K562 (cell line): ENCODE measurements around the gene GPR32. TPM values are rescaled to one million over a fixed set of nuclear protein-coding genes. Genes with fewer than 3 reads are reported as not detected.

Experiments
- ATAC-seq: fragments of 200-7000 bp; cut with Tn5 transposase; 3 replicates; pipeline ENCODE4 v1.9.1; 2020; ENCODE audit warnings: moderate library complexity
- BruUV-seq: library from RNA; stranded (reverse); fragments of 400-500 nt; replicated peaks from 2 replicates; lab custom pipeline; 2021; lab: Mats Ljungman, UMichigan
- CTCF ChIA-PET: fragments of 300-600 bp; formaldehyde crosslinking; extraction: SDS; loops from one replicate; lab custom pipeline; 2021; ENCODE audit warnings: low intra/inter-chr PET ratio; lab: Yijun Ruan, JAX
- POLR2A ChIA-PET: fragments of 300-600, 350-650 bp; sonication (Branson Sonifier 250); formaldehyde crosslinking; extraction: SDS; loops from one replicate; lab custom pipeline; 2021; ENCODE audit warnings: antibody characterized with exemption, inconsistent platforms; lab: Yijun Ruan, JAX
- DNase-seq, 4 experiments: peaks; one replicate each; pipeline versions ENCODE4 v3.0.0 to v3.0.0-alpha.2; 2011 to 2018; ENCODE audit warnings: low spot score in 3 of 4, mixed read lengths in 3 of 4; ENCODE audit errors: extremely low read depth in 1 of 4
- FAIRE-seq: peaks from 2 replicates; lab custom pipeline; 2011; peaks lifted over from hg19 to GRCh38; lab: Jason Lieb, UNC
- H2AFZ ChIP-seq: 2 replicates; pipeline ENCODE4 v1.6.0; 2011; ENCODE audit warnings: low read depth, low read length, control low read depth, inconsistent platforms
- H3K27ac ChIP-seq: fragments of 200-600 bp; 3 replicates; pipeline ENCODE4 v1.8.0; 2011; ENCODE audit warnings: low read depth, mild to moderate bottlenecking, control low read depth, inconsistent platforms, low read length, moderate library complexity, mixed read lengths; ENCODE audit errors: extremely low read depth
- H3K27me3 ChIP-seq, 2 experiments: fragments of 300-600 bp in 1 of 2; 2 replicates in 1 of 2; 3 replicates in 1 of 2; pipeline versions ENCODE4 v1.6.0 to v1.8.0; 2011; ENCODE audit warnings: inconsistent platforms in 2 of 2, low read length in 2 of 2, mild to moderate bottlenecking in 1 of 2, mixed read lengths in 1 of 2, moderate library complexity in 1 of 2; ENCODE audit not compliant: control insufficient read depth in 2 of 2, insufficient read depth in 2 of 2
- H3K36me3 ChIP-seq: fragments of 300-600 bp; 3 replicates; pipeline ENCODE4 v1.8.0; 2011; ENCODE audit warnings: mild to moderate bottlenecking, low read length, inconsistent platforms; ENCODE audit not compliant: control insufficient read depth, insufficient read depth
- H3K4me1 ChIP-seq, 2 experiments: fragments of 200-600 bp in 1 of 2; replicated peaks in 1 of 2; 2 replicates in 1 of 2; 3 replicates in 1 of 2; pipeline versions ENCODE4 v1.5.1 to v1.8.0; 2011; ENCODE audit warnings: inconsistent platforms in 2 of 2, low read length in 2 of 2, mild to moderate bottlenecking in 1 of 2, mixed read lengths in 1 of 2, moderate library complexity in 1 of 2; ENCODE audit not compliant: control insufficient read depth in 2 of 2, insufficient read depth in 2 of 2
- H3K4me2 ChIP-seq: 2 replicates; pipeline ENCODE4 v1.6.1; 2011; ENCODE audit warnings: low read length, control low read depth, inconsistent platforms, mixed read lengths; ENCODE audit not compliant: insufficient read depth
- H3K4me3 ChIP-seq: fragments of 200-600 bp; sonication (generic), shearing (Covaris generic); 2 replicates; pipeline ENCODE4 v1.5.1; 2016; ENCODE audit warnings: control low read depth, inconsistent platforms
- H3K79me2 ChIP-seq: fragments of 200-600 bp; 3 replicates; pipeline ENCODE4 v1.8.0; 2011; ENCODE audit warnings: low read length, inconsistent platforms; ENCODE audit not compliant: control insufficient read depth, insufficient read depth
- H3K9ac ChIP-seq, 2 experiments: 2 replicates each; pipeline versions ENCODE4 v1.6.0 to v1.6.1; 2011; ENCODE audit warnings: low read depth in 2 of 2, low read length in 2 of 2, control low read depth in 1 of 2, inconsistent platforms in 1 of 2, mild to moderate bottlenecking in 1 of 2, mixed read lengths in 1 of 2; ENCODE audit not compliant: insufficient read depth in 1 of 2
- H3K9me1 ChIP-seq: one replicate; pipeline ENCODE4 v1.6.0; 2011; ENCODE audit warnings: inconsistent platforms, mild to moderate bottlenecking, low read length, moderate library complexity; ENCODE audit not compliant: control insufficient read depth, insufficient read depth
- H3K9me3 ChIP-seq: replicated peaks from 2 replicates; pipeline ENCODE4 v1.5.1; 2011; ENCODE audit warnings: low read depth, low read length, inconsistent platforms; ENCODE audit not compliant: control insufficient read depth, insufficient read depth
- H4K20me1 ChIP-seq: replicated peaks from 2 replicates; pipeline ENCODE4 v1.6.1; 2011; ENCODE audit warnings: low read length, inconsistent platforms, mixed read lengths; ENCODE audit not compliant: control insufficient read depth, insufficient read depth
- CBFB ChIP-seq: sonication (generic); formaldehyde crosslinking; IDR thresholded peaks from 2 replicates; pipeline ENCODE4 v1.4.0; 2020; ENCODE audit warnings: mild to moderate bottlenecking, missing genetic modification reagents
- CEBPB ChIP-seq: fragments of 450-650 bp; IDR thresholded peaks from 2 replicates; pipeline ENCODE4 v1.6.1; 2016; ENCODE audit warnings: missing genetic modification characterization, missing compliant biosample characterization
- GTF2A2 ChIP-seq: IDR thresholded peaks from 2 replicates; pipeline ENCODE4 v1.6.1; 2016; ENCODE audit warnings: mild to moderate bottlenecking, missing genetic modification characterization, missing compliant biosample characterization
- MAFF ChIP-seq: IDR thresholded peaks from 2 replicates; pipeline ENCODE4 v1.6.1; 2012; ENCODE audit warnings: low read length, improper control_type of control experiment
- NFE2L1 ChIP-seq: fragments of 450-650 bp; IDR thresholded peaks from 2 replicates; pipeline ENCODE4 v1.6.1; 2016; ENCODE audit warnings: missing genetic modification characterization, low read depth, mild to moderate bottlenecking, missing compliant biosample characterization, moderate library complexity, borderline replicate concordance
- POLR2A ChIP-seq: fragments of 450-650 bp; conservative IDR thresholded peaks from 2 replicates; pipeline ENCODE4 v1.6.1; 2016
- POLR2AphosphoS5 ChIP-seq: IDR thresholded peaks from 2 replicates; pipeline ENCODE4 v1.6.1; 2011; ENCODE audit warnings: mild to moderate bottlenecking, low read depth, low read length, moderate library complexity; ENCODE audit not compliant: control insufficient read depth, insufficient read depth
- POLR2G ChIP-seq: fragments of 200-400 bp; formaldehyde crosslinking; IDR thresholded peaks from 2 replicates; pipeline ENCODE4 v1.6.1; 2017; ENCODE audit warnings: low read depth, mild to moderate bottlenecking, antibody characterized with exemption, low read length, moderate library complexity
- RBM22 ChIP-seq: fragments of 200-400 bp; formaldehyde crosslinking; IDR thresholded peaks from 2 replicates; pipeline ENCODE4 v1.6.1; 2018; ENCODE audit warnings: low read length, low read depth; ENCODE audit not compliant: poor library complexity, severe bottlenecking
- SP2 ChIP-seq: IDR thresholded peaks from 2 replicates; pipeline ENCODE4 v1.6.1; 2011; ENCODE audit warnings: mild to moderate bottlenecking, low read depth, low read length, moderate library complexity; ENCODE audit not compliant: poor library complexity, severe bottlenecking; ENCODE audit errors: extremely low read depth
- SUPT5H ChIP-seq: fragments of 450-650 bp; IDR thresholded peaks from 2 replicates; pipeline ENCODE4 v1.6.1; 2016
- TRIM24 ChIP-seq, 2 experiments: fragments of 450-650 bp; IDR thresholded peaks; 2 replicates each; pipeline ENCODE4 v1.6.1; 2016
- ZBED1 ChIP-seq: IDR thresholded peaks from 2 replicates; pipeline ENCODE4 v1.6.1; 2014
- ZNF3 ChIP-seq: fragments of 250-450 bp; sonication (Bioruptor Pico); IDR thresholded peaks from 2 replicates; pipeline ENCODE4 v1.5.0; 2021; ENCODE audit warnings: mild to moderate bottlenecking, moderate library complexity
- ZNF57 ChIP-seq: fragments of 450-650 bp; formaldehyde crosslinking; IDR thresholded peaks from 2 replicates; pipeline ENCODE4 v1.4.0; 2020; ENCODE audit warnings: mild to moderate bottlenecking, moderate library complexity
- ZNF639 ChIP-seq, 2 experiments: fragments of 200-800 bp in 1 of 2; sonication (Bioruptor generic) in 1 of 2; sonication (generic) in 1 of 2; formaldehyde crosslinking in 1 of 2; IDR thresholded peaks in 1 of 2; conservative IDR thresholded peaks in 1 of 2; 2 replicates each; pipeline versions ENCODE4 v1.5.0 to v1.6.1; 2016 to 2020; ENCODE audit warnings: missing compliant biosample characterization in 1 of 2, missing genetic modification characterization in 1 of 2, missing genetic modification reagents in 1 of 2
- ZNF655 ChIP-seq: fragments of 250-450 bp; sonication (Bioruptor Pico); IDR thresholded peaks from 2 replicates; pipeline ENCODE4 v1.5.0; 2021
- WGBS: fragments of 100-300 bp; shearing (Covaris generic); methylation state at CpG from one replicate; pipeline ENCODE4 v1.1.6; 2016; ENCODE audit warnings: low coverage, mixed read lengths; ENCODE audit not compliant: insufficient coverage; ENCODE audit errors: missing lambda C conversion rate; 5-methylcytosine and 5-hydroxymethylcytosine counted together
- in situ Hi-C: fragments of 300-500 bp; cut with MboI; formaldehyde crosslinking; loops from 4 replicates; pipeline ENCODE4 v1.15.0; 2018; ENCODE audit warnings: inconsistent platforms, mixed read lengths
- intact Hi-C: fragments of 100-400 bp; cut with micrococcal nuclease; formaldehyde crosslinking; loops from 2 replicates; pipeline ENCODE4 v1.14.2; 2022
- polyA plus RNA-seq, 8 experiments: library from polyadenylated mRNA; depleted of rRNA in 4 of 8; stranded (reverse) in 5 of 8; unstranded in 3 of 8; fragments of >200 nt; fragmentation: Nextera tagmentation in 2 of 8; fragmentation: Illumina TruSeq in 1 of 8; extraction: Ambion mirVana in 2 of 8; extraction: Trizol in 1 of 8; gene quantifications; 2 replicates each; pipeline versions ENCODE4 v1.2.1 to v1.2.3, GENCODE V29; 2011 to 2014; ENCODE audit warnings: inconsistent platforms in 1 of 8, missing spikeins in 1 of 8
- total RNA-seq, 7 experiments: library from RNA; depleted of rRNA in 6 of 7; stranded (reverse); fragments of >200 nt in 6 of 7; fragmentation: Illumina TruSeq in 2 of 7; extraction: Trizol in 2 of 7; gene quantifications; 2 replicates each; pipeline versions ENCODE4 v1.2.1 to v1.2.3, GENCODE V29; 2011 to 2021; ENCODE audit warnings: low replicate concordance in 1 of 7
- TF ChIP-seq, protein P1 (sequence below): fragments of 250-450 bp; sonication (Bioruptor Pico); IDR thresholded peaks from 2 replicates; pipeline ENCODE4 v1.8.0; 2021; ENCODE audit warnings: mild to moderate bottlenecking, moderate library complexity

The GPR32 gene
- total and polyA plus RNA-seq, 9 of the 15 experiments (the other 6 are each of a cell fraction or from before 2014, with no cell fraction given), result not detected

GRCh38 chr19:50798659-50799546 lies 28.6 kb downstream of the GPR32 start:
- FAIRE-seq (no peak), ATAC-seq (no peak), DNase-seq (no peak)
- H3K4me1 ChIP-seq, result peaks cover 21 to 64% of the 10 kb centered on the region in 2 experiments; a peak in 4 of 5 replicates
- no peaks in the 10 kb centered on the region for H3K9me3 ChIP-seq
- CTCF ChIA-PET, result interaction anchor here (0.5 kb wide), 1 partner anchor 130 kb away, joined by 3 read pairs; no protein-coding TSS in a partner anchor
- H3K36me3 ChIP-seq, result peaks cover 81% of the 10 kb centered on the region
- WGBS, result 91% methylated on average over 16 of the region's 21 CpGs
- POLR2A ChIA-PET, result interaction anchor here (0.6 to 2.0 kb wide), 2 partner anchors 74 to 222 kb away, joined by 3 to 6 read pairs; no protein-coding TSS in a partner anchor
- H3K27ac ChIP-seq, result no peak overlapping the region
- no peak overlapping the region for H3K4me2 ChIP-seq
- H3K9me1 ChIP-seq, result peaks cover 23% of the 10 kb centered on the region
- no TSS peak for BruUV-seq
- H3K9ac ChIP-seq, result peak overlapping the region in 1 of 2 experiments; percentile 72; a peak in 1 of 4 replicates
- intact Hi-C loops, result no loop called here
- H3K79me2 ChIP-seq, result peaks cover 41% of the 10 kb centered on the region
- H3K4me3 ChIP-seq, result no peak overlapping the region
- in situ Hi-C loops, result no loop called here
- H3K27me3 ChIP-seq, result no peaks in the 10 kb centered on the region
- H2AFZ ChIP-seq, result no peak overlapping the region
- H4K20me1 ChIP-seq, result peaks cover 67% of the 10 kb centered on the region
- TF ChIP-seq CEBPB (tag), result no peak
- TF ChIP-seq POLR2G, result peak; percentile 56
- no peak for TF ChIP-seq MAFF
- TF ChIP-seq NFE2L1 (tag), result no peak
- TF ChIP-seq ZNF57 (CRISPR knock-in tag), result no peak
- 0 out of 2 replicates have a peak, but pooled peaks have one; percentile 19 for TF ChIP-seq POLR2A
- TF ChIP-seq POLR2AphosphoS5, result peak; percentile 20; the same call in 1 of the 2 replicates
- no peak for TF ChIP-seq ZNF3 (CRISPR knock-in tag)
- no peak for TF ChIP-seq CBFB
- TF ChIP-seq SP2, result no peak
- no peak for TF ChIP-seq SUPT5H
- TF ChIP-seq ZBED1, result no peak
- peak; percentile 36 for TF ChIP-seq RBM22
- no peak for TF ChIP-seq TRIM24 (IDR thresholded peaks at IDR 0.05)
- TF ChIP-seq ZNF639 (CRISPR knock-in tag; conservative IDR thresholded peaks at IDR 0.05 in 1 of 2, IDR thresholded peaks at IDR 0.05 in 1 of 2), result no peak
- TF ChIP-seq ZNF655 (CRISPR knock-in tag), result no peak
- no peak for TF ChIP-seq GTF2A2 (tag)
- TF ChIP-seq, protein P1, sequence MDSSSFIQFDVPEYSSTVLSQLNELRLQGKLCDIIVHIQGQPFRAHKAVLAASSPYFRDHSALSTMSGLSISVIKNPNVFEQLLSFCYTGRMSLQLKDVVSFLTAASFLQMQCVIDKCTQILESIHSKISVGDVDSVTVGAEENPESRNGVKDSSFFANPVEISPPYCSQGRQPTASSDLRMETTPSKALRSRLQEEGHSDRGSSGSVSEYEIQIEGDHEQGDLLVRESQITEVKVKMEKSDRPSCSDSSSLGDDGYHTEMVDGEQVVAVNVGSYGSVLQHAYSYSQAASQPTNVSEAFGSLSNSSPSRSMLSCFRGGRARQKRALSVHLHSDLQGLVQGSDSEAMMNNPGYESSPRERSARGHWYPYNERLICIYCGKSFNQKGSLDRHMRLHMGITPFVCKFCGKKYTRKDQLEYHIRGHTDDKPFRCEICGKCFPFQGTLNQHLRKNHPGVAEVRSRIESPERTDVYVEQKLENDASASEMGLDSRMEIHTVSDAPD (CRISPR knock-in tag), result no peak
